ENCODE results near the gene B3GALT6.

The B3GALT6 gene

DNA sequence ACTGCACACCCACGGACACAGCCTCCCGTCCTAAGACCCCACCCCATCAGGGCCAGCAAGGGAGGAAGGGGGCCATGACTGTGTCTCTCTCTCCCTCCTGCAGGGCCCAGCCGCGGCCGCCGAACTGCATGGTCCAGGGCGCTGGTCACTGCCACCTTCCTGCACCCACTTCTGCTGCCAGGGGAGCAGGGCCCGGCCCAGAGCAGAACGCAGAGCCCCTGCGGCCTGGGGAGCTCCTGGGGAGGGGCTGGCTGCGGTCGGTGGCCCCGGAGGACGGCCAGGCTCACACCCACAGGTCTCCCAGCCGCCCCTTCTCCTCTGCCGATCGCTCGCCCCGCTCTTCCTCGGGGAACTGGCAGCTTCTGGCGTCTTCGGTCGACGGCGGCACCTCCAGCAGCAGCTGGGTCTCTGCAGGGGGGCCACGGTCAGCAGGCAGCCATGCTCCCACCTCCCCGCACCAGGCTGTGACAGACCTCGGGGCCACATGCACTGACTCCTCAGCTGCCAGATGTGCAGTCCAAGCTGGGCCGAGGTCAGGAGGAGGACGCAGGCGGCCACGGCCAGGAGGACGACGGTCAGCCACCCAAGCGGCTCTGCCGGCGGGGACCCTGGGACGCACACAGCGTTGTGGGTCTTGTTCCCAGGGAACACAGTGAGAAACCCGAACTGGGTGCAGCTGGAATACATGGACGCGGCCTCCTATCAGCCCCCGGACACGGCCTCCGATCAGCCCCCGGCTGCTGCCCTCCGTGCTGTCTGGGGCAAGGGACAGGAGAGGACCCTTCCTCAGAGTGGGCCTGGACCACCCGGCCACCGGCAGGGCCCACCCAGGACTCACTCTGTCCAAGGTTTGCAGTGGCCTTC, 28.2 kb upstream of the B3GALT6 start:
- Histone ChIP-seq H3K36me3 (ENCODE audit: control insufficient read depth, insufficient read depth, low read length) (no peaks in the 10 kb centered on the region), H3K9me3 (ENCODE audit: control insufficient read depth, low read length) (no peaks in the 10 kb centered on the region), H3K4me1 (ENCODE audit: control insufficient read depth, insufficient read depth, low read length, poor library complexity, severe bottlenecking) (peaks cover 3% of the 10 kb centered on the region), H3K27ac (ENCODE audit: low read depth, low read length, severe bottlenecking) (no peak overlapping the region), H3K4me3 (ENCODE audit: extremely low read depth, insufficient read depth, low read length, poor library complexity, severe bottlenecking) (no peak overlapping the region)
- WGBS, 2 experiments (ENCODE audit: insufficient coverage in 2 of 2), result 85 to 88% methylated on average over 45 to 49 of the region's 49 CpGs

DNA sequence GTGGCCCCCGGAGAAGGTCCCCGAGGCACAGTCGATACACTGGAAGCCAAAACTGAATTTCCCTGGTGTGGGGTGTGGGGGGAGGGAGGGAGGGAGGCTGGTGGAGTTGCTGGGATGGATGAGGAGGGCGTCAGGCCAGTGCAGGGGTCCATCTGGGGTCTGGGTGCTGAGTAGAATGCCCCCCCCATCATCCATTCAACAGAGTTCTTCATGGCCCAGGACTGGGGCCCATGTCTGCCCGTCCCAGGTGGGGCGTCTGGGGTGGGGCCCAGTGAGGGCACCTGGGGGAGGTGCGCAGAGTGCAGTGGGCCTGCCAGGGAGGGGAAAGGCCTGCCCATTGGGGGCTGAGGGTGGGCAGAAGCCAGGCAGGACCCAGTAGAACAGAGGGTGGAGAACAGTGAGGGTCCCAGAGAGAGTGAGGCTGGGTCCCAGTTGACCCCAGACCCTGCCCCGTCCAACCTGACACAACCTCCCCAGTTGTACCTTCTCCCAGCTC, 27.6 kb upstream of the B3GALT6 start:
- Histone ChIP-seq H3K27ac (ENCODE audit: low read depth, low read length, severe bottlenecking) (no peak overlapping the region), H3K36me3 (ENCODE audit: control insufficient read depth, insufficient read depth, low read length) (no peaks in the 10 kb centered on the region), H3K9me3 (ENCODE audit: control insufficient read depth, low read length) (no peaks in the 10 kb centered on the region), H3K4me1 (ENCODE audit: control insufficient read depth, insufficient read depth, low read length, poor library complexity, severe bottlenecking) (peaks cover 3% of the 10 kb centered on the region), H3K4me3 (ENCODE audit: extremely low read depth, insufficient read depth, low read length, poor library complexity, severe bottlenecking) (no peak overlapping the region)
- WGBS, 2 experiments (ENCODE audit: insufficient coverage in 2 of 2), result 88% methylated on average over 1 of the region's 8 CpGs; no CpG with 5 or more reads in 1 of the 2 experiments

GRCh38 chr1:1204998-1205768, 26.9 kb upstream of the B3GALT6 start:
- no peaks in the 10 kb centered on the region for H3K36me3 ChIP-seq (ENCODE audit: control insufficient read depth, insufficient read depth, low read length)
- H3K4me1 ChIP-seq (ENCODE audit: control insufficient read depth, insufficient read depth, low read length, poor library complexity, severe bottlenecking), result peaks cover 3% of the 10 kb centered on the region
- no peak overlapping the region for H3K27ac ChIP-seq (ENCODE audit: low read depth, low read length, severe bottlenecking)
- no peak overlapping the region for H3K4me3 ChIP-seq (ENCODE audit: extremely low read depth, insufficient read depth, low read length, poor library complexity, severe bottlenecking)
- no peaks in the 10 kb centered on the region for H3K9me3 ChIP-seq (ENCODE audit: control insufficient read depth, low read length)
- WGBS, 2 experiments (ENCODE audit: insufficient coverage in 2 of 2), result 88 to 92% methylated on average over 16 of the region's 19 CpGs

DNA sequence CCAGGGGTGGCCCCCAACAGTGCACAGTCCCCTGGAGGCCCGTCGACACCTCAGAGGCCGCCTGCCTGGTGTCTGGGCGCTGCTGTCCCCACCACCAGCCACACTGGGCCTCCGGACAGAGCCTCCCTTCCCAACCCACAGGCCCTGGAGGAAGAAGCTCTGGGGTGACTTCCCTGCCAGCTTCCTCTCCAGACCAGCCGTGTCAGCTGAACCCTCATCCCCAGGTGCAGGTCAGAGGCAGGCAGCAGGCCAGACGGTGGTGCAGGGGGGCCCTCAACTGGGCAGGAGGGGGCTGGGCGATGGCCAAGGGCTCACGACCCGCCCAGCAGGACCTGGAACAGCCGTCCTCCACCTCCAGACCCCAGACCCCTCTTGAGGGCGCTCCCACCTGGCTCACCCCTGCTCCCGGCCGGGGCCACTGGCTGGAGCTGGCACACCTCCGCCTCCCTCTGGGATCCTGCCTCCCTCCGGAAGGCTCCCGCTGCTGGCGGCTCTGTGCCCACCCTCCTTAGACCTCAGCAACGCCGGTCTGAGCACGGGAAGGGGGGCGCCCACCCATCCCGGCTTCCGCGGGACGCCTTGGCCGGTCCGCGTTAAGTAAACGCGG, 26.2 kb upstream of the B3GALT6 start:
- H3K36me3 ChIP-seq (ENCODE audit: control insufficient read depth, insufficient read depth, low read length), result no peaks in the 10 kb centered on the region
- peak overlapping the region; percentile 8 for H3K4me3 ChIP-seq (ENCODE audit: extremely low read depth, insufficient read depth, low read length, poor library complexity, severe bottlenecking)
- no peak overlapping the region for H3K27ac ChIP-seq (ENCODE audit: low read depth, low read length, severe bottlenecking)
- 31 to 33% methylated on average over 29 to 30 of the region's 31 CpGs for WGBS, 2 experiments (ENCODE audit: insufficient coverage in 2 of 2)
- peaks cover 3% of the 10 kb centered on the region for H3K4me1 ChIP-seq (ENCODE audit: control insufficient read depth, insufficient read depth, low read length, poor library complexity, severe bottlenecking)
- H3K9me3 ChIP-seq (ENCODE audit: control insufficient read depth, low read length), result no peaks in the 10 kb centered on the region

- Histone ChIP-seq H3K4me3 (ENCODE audit: extremely low read depth, insufficient read depth, low read length, poor library complexity, severe bottlenecking) (peak within 1 kb of the TSS; percentile 8), H3K27ac (ENCODE audit: low read depth, low read length, severe bottlenecking) (no peak within 1 kb of the TSS), H3K36me3 (ENCODE audit: control insufficient read depth, insufficient read depth, low read length) (no peaks in the 10 kb centered on the region), H3K9me3 (ENCODE audit: control insufficient read depth, low read length) (no peaks in the 10 kb centered on the region), H3K4me1 (ENCODE audit: control insufficient read depth, insufficient read depth, low read length, poor library complexity, severe bottlenecking) (peaks cover 3% of the 10 kb centered on the region)
- 4 to 7% methylated on average over 27 to 38 of the region's 49 CpGs for WGBS, 2 experiments (ENCODE audit: insufficient coverage in 2 of 2)
Measured at GRCh38 chr1:1206376-1206965, 25.6 kb upstream of the B3GALT6 start, which contains the start of gene TNFRSF18. Gene TNFRSF18 (minus strand): TSS chr1:1206592. CDS start chr1:1206571, 21 bp downstream.

DNA sequence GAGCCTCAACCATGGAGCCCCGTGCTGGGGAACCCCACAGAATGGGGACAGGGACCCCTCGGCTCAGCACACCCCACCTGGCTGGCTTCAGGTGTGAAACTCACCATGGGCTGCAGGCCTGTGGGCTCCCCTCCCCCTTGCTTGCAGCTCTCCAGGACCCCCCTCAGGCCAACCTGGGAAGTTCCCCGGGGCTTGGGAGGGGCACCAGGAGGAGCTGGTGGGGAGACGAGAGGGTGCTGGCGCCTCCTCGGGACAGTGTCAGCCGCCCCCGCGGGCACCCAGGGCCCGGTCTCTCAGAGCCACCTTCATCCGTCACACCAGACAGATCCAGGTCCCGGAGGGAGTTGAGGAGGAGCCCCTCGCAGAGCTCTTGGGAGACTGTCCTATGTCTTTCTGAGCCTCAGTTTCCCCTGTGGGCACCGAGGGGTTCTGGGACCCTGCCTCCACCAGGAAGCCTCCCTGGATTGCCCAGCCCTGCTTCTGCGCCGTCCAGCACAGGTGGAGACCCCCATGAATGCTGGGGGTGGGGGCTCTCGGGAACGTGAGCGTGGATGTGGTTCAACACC, 25.0 kb upstream of the B3GALT6 start:
- Histone ChIP-seq H3K4me3 (ENCODE audit: extremely low read depth, insufficient read depth, low read length, poor library complexity, severe bottlenecking) (no peak overlapping the region), H3K9me3 (ENCODE audit: control insufficient read depth, low read length) (no peaks in the 10 kb centered on the region), H3K27ac (ENCODE audit: low read depth, low read length, severe bottlenecking) (no peak overlapping the region), H3K4me1 (ENCODE audit: control insufficient read depth, insufficient read depth, low read length, poor library complexity, severe bottlenecking) (peaks cover 3% of the 10 kb centered on the region), H3K36me3 (ENCODE audit: control insufficient read depth, insufficient read depth, low read length) (no peaks in the 10 kb centered on the region)
- WGBS, 2 experiments (ENCODE audit: insufficient coverage in 2 of 2), result 82 to 87% methylated on average over 12 to 13 of the region's 19 CpGs

- WGBS, 2 experiments (ENCODE audit: insufficient coverage in 2 of 2), result 84 to 90% methylated on average over 7 to 11 of the region's 11 CpGs
- Histone ChIP-seq H3K36me3 (ENCODE audit: control insufficient read depth, insufficient read depth, low read length) (no peaks in the 10 kb centered on the region), H3K4me3 (ENCODE audit: extremely low read depth, insufficient read depth, low read length, poor library complexity, severe bottlenecking) (no peak overlapping the region), H3K9me3 (ENCODE audit: control insufficient read depth, low read length) (no peaks in the 10 kb centered on the region), H3K27ac (ENCODE audit: low read depth, low read length, severe bottlenecking) (no peak overlapping the region), H3K4me1 (ENCODE audit: control insufficient read depth, insufficient read depth, low read length, poor library complexity, severe bottlenecking) (peaks cover 3% of the 10 kb centered on the region)
Measured at GRCh38 chr1:1207571-1207892, 24.5 kb upstream of the B3GALT6 start.

DNA sequence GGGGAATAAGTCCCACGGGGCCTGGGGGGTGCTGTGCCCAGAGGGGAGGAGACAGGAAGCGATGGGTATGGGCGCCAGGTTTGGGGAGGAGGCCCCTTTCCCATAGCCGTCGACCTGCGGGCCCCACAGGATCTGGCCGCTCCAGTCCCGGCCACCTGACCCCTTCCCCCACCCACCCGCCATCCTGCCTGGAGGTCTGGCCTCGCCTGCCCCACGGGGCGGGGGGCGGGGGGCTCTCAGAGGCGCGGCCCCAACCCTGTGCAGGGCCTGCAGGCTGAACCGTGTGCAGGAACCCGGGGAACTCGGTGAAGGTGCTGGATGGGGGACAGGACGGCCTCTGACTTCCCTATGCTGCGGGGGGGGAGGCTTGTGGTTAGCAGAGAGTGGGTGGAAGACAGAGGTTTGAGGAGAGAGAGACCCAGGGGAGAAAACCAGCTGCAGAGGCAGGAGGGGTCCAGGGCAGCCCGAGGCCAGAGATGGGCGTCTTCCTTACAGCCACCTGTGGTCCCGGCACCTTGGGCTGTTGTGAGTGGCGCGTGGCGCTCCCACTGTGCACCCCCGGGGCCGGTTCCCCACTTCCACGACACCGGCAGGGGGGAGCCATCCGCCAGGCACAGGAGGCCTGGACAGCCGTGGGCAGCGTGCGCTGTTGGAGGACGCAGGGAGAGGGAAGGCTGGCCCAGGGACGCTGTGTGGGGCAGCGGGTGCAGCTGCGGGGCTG, 23.2 kb upstream of the B3GALT6 start:
- Histone ChIP-seq H3K36me3 (ENCODE audit: control insufficient read depth, insufficient read depth, low read length) (no peaks in the 10 kb centered on the region), H3K4me3 (ENCODE audit: extremely low read depth, insufficient read depth, low read length, poor library complexity, severe bottlenecking) (no peak overlapping the region), H3K9me3 (ENCODE audit: control insufficient read depth, low read length) (no peaks in the 10 kb centered on the region), H3K4me1 (ENCODE audit: control insufficient read depth, insufficient read depth, low read length, poor library complexity, severe bottlenecking) (peaks cover 3% of the 10 kb centered on the region), H3K27ac (ENCODE audit: low read depth, low read length, severe bottlenecking) (no peak overlapping the region)
- WGBS, 2 experiments (ENCODE audit: insufficient coverage in 2 of 2), result 91 to 95% methylated on average over 34 of the region's 38 CpGs

- WGBS, 2 experiments (ENCODE audit: insufficient coverage in 2 of 2), result 92 to 94% methylated on average over 22 to 28 of the region's 31 CpGs
Measured at GRCh38 chr1:1210726-1211540, 21.1 kb upstream of the B3GALT6 start.

More at GRCh38 chr1:1210726-1211540, 21.1 kb upstream of the B3GALT6 start:
- H3K9me3 ChIP-seq (ENCODE audit: control insufficient read depth, low read length), result no peaks in the 10 kb centered on the region
- no peak overlapping the region for H3K4me3 ChIP-seq (ENCODE audit: extremely low read depth, insufficient read depth, low read length, poor library complexity, severe bottlenecking)
- no peak overlapping the region for H3K27ac ChIP-seq (ENCODE audit: low read depth, low read length, severe bottlenecking)
- H3K4me1 ChIP-seq (ENCODE audit: control insufficient read depth, insufficient read depth, low read length, poor library complexity, severe bottlenecking), result peaks cover 3% of the 10 kb centered on the region
- peaks cover under 1% of the 10 kb centered on the region for H3K36me3 ChIP-seq (ENCODE audit: control insufficient read depth, insufficient read depth, low read length)

Measured in mesodermal cell (in vitro differentiated cells).